IMR-90 (cell line): ENCODE data around the gene SPAG8. TPM values are rescaled to one million over a fixed set of nuclear protein-coding genes. Genes with fewer than 3 reads are reported as not detected.

Source experiments
- ATAC-seq: fragments of 200-7000 bp; cut with Tn5 transposase; 2 replicates; pipeline ENCODE4 v1.9.1; 2020; ENCODE audit warnings: low read depth, mild to moderate bottlenecking, moderate library complexity
- BruUV-seq: library from RNA; stranded (reverse); fragments of 400-500 nt; replicated peaks from 2 replicates; lab custom pipeline; 2021; lab: Mats Ljungman, UMichigan
- CTCF ChIA-PET: fragments of 300-600 bp; formaldehyde crosslinking; extraction: SDS; loops from one replicate; lab custom pipeline; 2021; ENCODE audit warnings: antibody characterized with exemption; lab: Yijun Ruan, JAX
- POLR2A ChIA-PET: fragments of 300-600 bp; sonication (Branson Sonifier 250); formaldehyde crosslinking; loops from one replicate; lab custom pipeline; 2022; ENCODE audit warnings: antibody characterized with exemption; ENCODE audit not compliant: unreplicated experiment; lab: Charles Lee
- DNase-seq: peaks from one replicate; pipeline ENCODE4 v3.0.0; 2013
- H2AFZ ChIP-seq: replicated peaks from 2 replicates; pipeline ENCODE3; 2013; ENCODE audit warnings: low read length, mild to moderate bottlenecking; ENCODE audit not compliant: poor library complexity
- H2AK5ac ChIP-seq: 2 replicates; pipeline ENCODE4 v1.6.1; 2013; ENCODE audit warnings: low read depth, low read length, inconsistent platforms
- H2AK9ac ChIP-seq: replicated peaks from 2 replicates; pipeline ENCODE3; 2013; ENCODE audit warnings: mild to moderate bottlenecking, low read depth, low read length, moderate library complexity; ENCODE audit not compliant: poor library complexity
- H2BK120ac ChIP-seq: 2 replicates; pipeline ENCODE4 v1.6.1; 2013; ENCODE audit warnings: low read depth, low read length, inconsistent platforms
- H2BK15ac ChIP-seq: 3 replicates; pipeline ENCODE4 v1.6.1; 2013; ENCODE audit warnings: low read depth, low read length, inconsistent platforms
- H2BK20ac ChIP-seq: 2 replicates; pipeline ENCODE4 v1.6.1; 2013; ENCODE audit warnings: low read depth, mild to moderate bottlenecking, inconsistent platforms, low read length, moderate library complexity
- H2BK5ac ChIP-seq: 2 replicates; pipeline ENCODE4 v1.6.1; 2013; ENCODE audit warnings: mild to moderate bottlenecking, low read depth, low read length, inconsistent platforms; ENCODE audit not compliant: poor library complexity, severe bottlenecking
- H3K14ac ChIP-seq: replicated peaks from 2 replicates; pipeline ENCODE4 v1.6.1; 2013; ENCODE audit warnings: low read depth, low read length, inconsistent platforms
- H3K18ac ChIP-seq: 2 replicates; pipeline ENCODE4 v1.6.1; 2013; ENCODE audit warnings: low read depth, low read length, control low read depth
- H3K23ac ChIP-seq: 2 replicates; pipeline ENCODE4 v1.6.1; 2013; ENCODE audit warnings: low read depth, low read length, inconsistent platforms
- H3K27ac ChIP-seq: 2 replicates; pipeline ENCODE4 v1.5.1; 2013; ENCODE audit warnings: mild to moderate bottlenecking, control low read depth, low read length; ENCODE audit not compliant: insufficient read depth
- H3K27me3 ChIP-seq: 2 replicates; pipeline ENCODE4 v1.6.1; 2013; ENCODE audit warnings: low read length; ENCODE audit not compliant: control insufficient read depth, insufficient read depth
- H3K36me3 ChIP-seq: 2 replicates; pipeline ENCODE4 v1.6.1; 2013; ENCODE audit warnings: low read length, mixed read lengths; ENCODE audit not compliant: control insufficient read depth, insufficient read depth
- H3K4ac ChIP-seq: 2 replicates; pipeline ENCODE4 v1.6.1; 2013; ENCODE audit warnings: low read depth, low read length, inconsistent platforms
- H3K4me1 ChIP-seq: 2 replicates; pipeline ENCODE4 v1.6.1; 2013; ENCODE audit warnings: low read length, mixed read lengths; ENCODE audit not compliant: control insufficient read depth, insufficient read depth
- H3K4me2 ChIP-seq: 2 replicates; pipeline ENCODE4 v1.6.1; 2013; ENCODE audit warnings: low read depth, mild to moderate bottlenecking, control low read depth, low read length, moderate library complexity
- H3K4me3 ChIP-seq: 2 replicates; pipeline ENCODE4 v1.5.1; 2013; ENCODE audit warnings: low read depth, mild to moderate bottlenecking, control low read depth, low read length, moderate library complexity; ENCODE audit not compliant: insufficient read depth
- H3K56ac ChIP-seq: 2 replicates; pipeline ENCODE4 v1.6.1; 2013; ENCODE audit warnings: low read length, inconsistent platforms; ENCODE audit not compliant: insufficient read depth; ENCODE audit errors: extremely low read depth
- H3K79me1 ChIP-seq, 2 experiments: 2 replicates each; pipeline ENCODE4 v1.6.1; 2013; ENCODE audit warnings: low read length in 2 of 2, inconsistent platforms in 1 of 2, low read depth in 1 of 2
- H3K9ac ChIP-seq: 2 replicates; pipeline ENCODE4 v1.6.1; 2013; ENCODE audit warnings: low read depth, low read length, control low read depth
- H3K9me1 ChIP-seq: 2 replicates; pipeline ENCODE4 v1.6.1; 2013; ENCODE audit warnings: low read length, inconsistent platforms; ENCODE audit not compliant: insufficient read depth
- H3K9me3 ChIP-seq: 2 replicates; pipeline ENCODE4 v1.6.1; 2013; ENCODE audit warnings: low read length; ENCODE audit not compliant: control insufficient read depth, insufficient read depth
- H4K20me1 ChIP-seq: 2 replicates; pipeline ENCODE4 v1.6.1; 2013; ENCODE audit warnings: low read length, inconsistent platforms; ENCODE audit not compliant: insufficient read depth
- H4K5ac ChIP-seq: 2 replicates; pipeline ENCODE4 v1.6.1; 2013; ENCODE audit warnings: mild to moderate bottlenecking, low read depth, low read length, control low read depth
- H4K8ac ChIP-seq, 2 experiments: 2 replicates each; pipeline ENCODE4 v1.6.1; 2013; ENCODE audit warnings: low read depth in 2 of 2, low read length in 2 of 2, control low read depth in 1 of 2, inconsistent platforms in 1 of 2
- H4K91ac ChIP-seq: 2 replicates; pipeline ENCODE4 v1.6.1; 2013; ENCODE audit warnings: low read depth, low read length, inconsistent platforms; ENCODE audit not compliant: insufficient read depth
- MAZ ChIP-seq: IDR thresholded peaks from 2 replicates; pipeline ENCODE4 v1.6.1; 2012; ENCODE audit warnings: low read depth, mild to moderate bottlenecking, low read length, improper control_type of control experiment, moderate library complexity, borderline replicate concordance
- MXI1 ChIP-seq: IDR thresholded peaks from 2 replicates; pipeline ENCODE4 v1.6.1; 2012; ENCODE audit warnings: low read depth, mild to moderate bottlenecking, low read length, moderate library complexity, borderline replicate concordance
- RAD21 ChIP-seq: IDR thresholded peaks from 2 replicates; pipeline ENCODE4 v1.6.1; 2012; ENCODE audit warnings: low read length, improper control_type of control experiment
- WGBS, 2 experiments: methylation state at CpG; one replicate each; pipeline versions ENCODE4 v1.1.5 to v1.1.7; 2013; ENCODE audit warnings: missing lambda C conversion rate in 2 of 2; ENCODE audit not compliant: insufficient read length in 1 of 2; ENCODE audit errors: extremely low coverage in 2 of 2; 5-methylcytosine and 5-hydroxymethylcytosine counted together
- dilution Hi-C: fragments of 300-500 bp; cut with HindIII; formaldehyde crosslinking; loops from one replicate; pipeline ENCODE4 v1.14.3; 2018; ENCODE audit warnings: low sequenced_read_pairs; ENCODE audit not compliant: unreplicated experiment
- in situ Hi-C: fragments of 300-500 bp; cut with MboI; formaldehyde crosslinking; loops from 3 replicates; pipeline ENCODE4 v1.14.3; 2019; ENCODE audit warnings: low sequenced_read_pairs, inconsistent platforms, mixed read lengths
- intact Hi-C: fragments of 100-400 bp; cut with micrococcal nuclease; formaldehyde crosslinking; loops from 2 replicates; pipeline ENCODE4 v1.10.0; 2022
- polyA plus RNA-seq, 3 experiments: library from polyadenylated mRNA; depleted of rRNA; stranded (reverse); fragments of >200 nt; gene quantifications; 2 replicates each; pipeline ENCODE4 v1.2.3, GENCODE V29; 2012; ENCODE audit warnings: low replicate concordance in 1 of 3
- total RNA-seq: library from RNA; depleted of rRNA; stranded (reverse); fragments of >200 nt; gene quantifications from 2 replicates; pipeline ENCODE4 v1.2.3, GENCODE V29; 2012

Gene SPAG8
- total and polyA plus RNA-seq, 2 of the 4 experiments (the other 2 are of a cell fraction): 0.72 to 0.84 TPM

- CTCF ChIA-PET: interaction anchor here (1.0 kb wide), 1 partner anchor 19 kb away, joined by 3 read pairs; no protein-coding TSS in a partner anchor
- dilution Hi-C loops: no loop called here
- WGBS, 2 experiments: no CpG with 5 or more reads among the region's 4 CpGs
- Histone ChIP-seq H3K23ac (no peak overlapping the region), H3K4ac (no peak overlapping the region), H3K4me2 (no peak overlapping the region), H4K91ac (no peak overlapping the region), H4K8ac (no peak overlapping the region), H3K79me1 (no peaks in the 10 kb centered on the region), H3K9ac (no peak overlapping the region), H3K9me1 (no peaks in the 10 kb centered on the region), H3K36me3 (no peaks in the 10 kb centered on the region), H3K27me3 (peaks cover 28% of the 10 kb centered on the region), H3K27ac (no peak overlapping the region), H2BK15ac (no peak overlapping the region), H4K20me1 (no peaks in the 10 kb centered on the region), H3K4me3 (no peak overlapping the region), H2BK5ac (no peak overlapping the region), H2AK5ac (no peak overlapping the region), H3K18ac (no peak overlapping the region), H3K4me1 (peaks cover 1% of the 10 kb centered on the region; the same call in 1 of the 2 replicates), H2AFZ (no peak overlapping the region), H2BK120ac (no peak overlapping the region), H2AK9ac (no peak overlapping the region), H3K14ac (no peak overlapping the region), H4K5ac (no peak overlapping the region), H2BK20ac (no peak overlapping the region), H3K9me3 (no peaks in the 10 kb centered on the region), H3K56ac (no peak overlapping the region)
- no peak for DNase-seq
- no peak for TF ChIP-seq RAD21
- no peak for TF ChIP-seq MXI1
- no peak for TF ChIP-seq MAZ
- intact Hi-C loops: no loop called here
- peak; percentile 32 for ATAC-seq
- in situ Hi-C loops: no loop called here
- no TSS peak for BruUV-seq
- POLR2A ChIA-PET: interaction anchor here (0.5 kb wide), 1 partner anchor 82 kb away, joined by 6 read pairs; the partner anchor contains the start of gene TPM2
Observed at GRCh38 chr9:35771075-35771433, 41.0 kb downstream of the SPAG8 start.
